HCT116 (cell line): ENCODE results near the gene NFXL1. TPM values are rescaled to one million over a fixed set of nuclear protein-coding genes. Genes with fewer than 3 reads are reported as not detected.

Experiments used
- ATAC-seq: fragments of 200-7000 bp; cut with Tn5 transposase; 2 replicates; pipeline ENCODE4 v1.9.1; 2020; ENCODE audit warnings: mild to moderate bottlenecking, moderate library complexity
- BruUV-seq: library from RNA; stranded (reverse); fragments of 400-500 nt; replicated peaks from 2 replicates; lab custom pipeline; 2021; lab: Mats Ljungman, UMichigan
- CTCF ChIA-PET: fragments of 300-600 bp; sonication (Branson Sonifier 250); formaldehyde crosslinking; loops from one replicate; lab custom pipeline; 2021; ENCODE audit warnings: antibody characterized with exemption; lab: Charles Lee
- POLR2A ChIA-PET: fragments of 300-600, 350-600 bp; sonication (Branson Sonifier 250); formaldehyde crosslinking; loops from one replicate; lab custom pipeline; 2021; ENCODE audit warnings: antibody characterized with exemption; lab: Charles Lee
- RAD21 ChIA-PET, 2 experiments: fragments of 300-600 bp; sonication (Branson Sonifier 250); formaldehyde crosslinking; loops; one replicate each; lab custom pipeline; 2023; ENCODE audit warnings: low total read pairs in 2 of 2; ENCODE audit not compliant: uncharacterized antibody in 2 of 2, unreplicated experiment in 2 of 2, low non-redundant PET in 1 of 2; lab: Charles Lee
- DNase-seq: peaks from one replicate; pipeline ENCODE4 v3.0.0-alpha.2; 2010; ENCODE audit warnings: low read depth, low spot score
- H2AFZ ChIP-seq: fragments of 200-600 bp; shearing (Covaris generic), sonication (generic); 2 replicates; pipeline ENCODE4 v1.6.1; 2017; ENCODE audit warnings: low read depth, mixed run types, mixed read lengths, antibody characterized with exemption, low read length; ENCODE audit not compliant: poor library complexity, severe bottlenecking
- H3K27ac ChIP-seq: 2 replicates; pipeline ENCODE4 v1.5.1; 2012; ENCODE audit warnings: low read depth, low read length
- H3K27me3 ChIP-seq: fragments of 200-600 bp; sonication (generic); 2 replicates; pipeline ENCODE4 v1.6.1; 2016; ENCODE audit warnings: mixed run types, low read length, mixed read lengths; ENCODE audit not compliant: insufficient read depth
- H3K36me3 ChIP-seq, 2 experiments: fragments of 200-500 bp in 1 of 2; fragments of 200-600 bp in 1 of 2; sonication (Bioruptor generic) in 1 of 2; sonication (generic) in 1 of 2; 2 replicates each; pipeline versions ENCODE4 v1.5.1 to v1.6.1; 2014 to 2016; ENCODE audit warnings: low read length in 2 of 2, inconsistent platforms in 1 of 2, mixed read lengths in 1 of 2, mixed run types in 1 of 2; ENCODE audit not compliant: insufficient read depth in 2 of 2, control insufficient read depth in 1 of 2
- H3K4me1 ChIP-seq, 2 experiments: fragments of 200-600 bp in 1 of 2; sonication (generic) in 1 of 2; 2 replicates each; pipeline versions ENCODE4 v1.5.1 to v1.6.1; 2012 to 2017; ENCODE audit warnings: low read length in 2 of 2, inconsistent platforms in 1 of 2, mild to moderate bottlenecking in 1 of 2, mixed read lengths in 1 of 2, mixed run types in 1 of 2, moderate library complexity in 1 of 2; ENCODE audit not compliant: insufficient read depth in 2 of 2, control insufficient read depth in 1 of 2
- H3K4me2 ChIP-seq: fragments of 200-600 bp; sonication (generic); 2 replicates; pipeline ENCODE4 v1.6.1; 2017; ENCODE audit warnings: mixed run types, low read length, mixed read lengths
- H3K4me3 ChIP-seq, 2 experiments: fragments of 200-600 bp in 1 of 2; sonication (generic) in 1 of 2; replicated peaks in 1 of 2; 2 replicates each; pipeline ENCODE4 v1.5.1; 2011 to 2016; ENCODE audit warnings: low read length in 2 of 2, control low read depth in 1 of 2, low read depth in 1 of 2, mild to moderate bottlenecking in 1 of 2, mixed read lengths in 1 of 2, mixed run types in 1 of 2
- H3K79me2 ChIP-seq: fragments of 200-600 bp; sonication (generic); 2 replicates; pipeline ENCODE4 v1.6.1; 2017; ENCODE audit warnings: mild to moderate bottlenecking, mixed run types, low read length, moderate library complexity, mixed read lengths; ENCODE audit not compliant: insufficient read depth
- H3K9ac ChIP-seq: fragments of 200-600 bp; sonication (generic); 2 replicates; pipeline ENCODE4 v1.6.1; 2016; ENCODE audit warnings: low read length, mixed read lengths
- H3K9me2 ChIP-seq: fragments of 200-600 bp; sonication (generic), shearing (Covaris generic); 2 replicates; pipeline ENCODE4 v1.6.1; 2017; ENCODE audit warnings: mixed run types, mild to moderate bottlenecking, moderate library complexity; ENCODE audit not compliant: insufficient read depth
- H3K9me3 ChIP-seq, 2 experiments: fragments of 200-500 bp in 1 of 2; fragments of 200-600 bp in 1 of 2; sonication (Bioruptor generic) in 1 of 2; sonication (generic) in 1 of 2; 2 replicates each; pipeline ENCODE4 v1.6.1; 2014 to 2017; ENCODE audit warnings: low read length in 2 of 2, mixed read lengths in 2 of 2, inconsistent platforms in 1 of 2, low read depth in 1 of 2, mild to moderate bottlenecking in 1 of 2, mixed run types in 1 of 2, moderate library complexity in 1 of 2; ENCODE audit not compliant: control insufficient read depth in 1 of 2, insufficient read depth in 1 of 2
- H4K20me1 ChIP-seq: fragments of 200-600 bp; sonication (generic), shearing (Covaris generic); 2 replicates; pipeline ENCODE4 v1.6.1; 2017; ENCODE audit warnings: mixed run types, mild to moderate bottlenecking, moderate library complexity; ENCODE audit not compliant: insufficient read depth
- ATF3 ChIP-seq: IDR thresholded peaks from 2 replicates; pipeline ENCODE4 v1.6.1; 2012
- ELF1 ChIP-seq: IDR thresholded peaks from 2 replicates; pipeline ENCODE4 v1.6.1; 2012; ENCODE audit warnings: low read depth, borderline replicate concordance
- FOSL1 ChIP-seq: IDR thresholded peaks from 2 replicates; pipeline ENCODE4 v1.6.1; 2012; ENCODE audit warnings: low read depth
- RAD21 ChIP-seq: IDR thresholded peaks from 2 replicates; pipeline ENCODE4 v1.6.1; 2012; ENCODE audit warnings: low read depth, mild to moderate bottlenecking
- REST ChIP-seq: IDR thresholded peaks from 2 replicates; pipeline ENCODE4 v1.6.1; 2012; ENCODE audit warnings: low read depth
- SIN3A ChIP-seq: IDR thresholded peaks from 2 replicates; pipeline ENCODE4 v1.6.1; 2012; ENCODE audit warnings: low read depth
- SP1 ChIP-seq: IDR thresholded peaks from 2 replicates; pipeline ENCODE4 v1.6.1; 2012; ENCODE audit warnings: low read depth
- SRF ChIP-seq: IDR thresholded peaks from 2 replicates; pipeline ENCODE4 v1.6.1; 2012; ENCODE audit warnings: low read depth
- YY1 ChIP-seq: IDR thresholded peaks from 2 replicates; pipeline ENCODE4 v1.6.1; 2011; ENCODE audit warnings: low read length, low read depth, moderate library complexity, mild to moderate bottlenecking; ENCODE audit not compliant: insufficient replicate concordance; ENCODE audit errors: extremely low read depth
- ZBTB33 ChIP-seq: IDR thresholded peaks from 2 replicates; pipeline ENCODE4 v1.6.1; 2011; ENCODE audit warnings: mild to moderate bottlenecking, low read length, moderate library complexity; ENCODE audit not compliant: insufficient replicate concordance; ENCODE audit errors: extremely low read depth
- intact Hi-C: fragments of 100-400 bp; cut with micrococcal nuclease; formaldehyde crosslinking; loops from 2 replicates; pipeline ENCODE4 v1.10.0; 2022
- total RNA-seq: library from RNA; stranded (reverse); gene quantifications from one replicate; pipeline ENCODE4 v1.2.1, GENCODE V29; 2021; ENCODE audit not compliant: unreplicated experiment

The NFXL1 gene
- total RNA-seq, 1 experiment from 2014 or later: 26.8 TPM

- TF ChIP-seq REST (no peak), SIN3A (no peak), ELF1 (no peak), YY1 (no peak), FOSL1 (no peak), ZBTB33 (no peak)
Measured at GRCh38 chr4:47816748-47817147, 97.6 kb downstream of the NFXL1 start (continued).

GRCh38 chr4:47814618-47815295 is 99.6 kb downstream of the NFXL1 start:
- Histone ChIP-seq H3K4me1 (no peaks in the 10 kb centered on the region), H3K79me2 (no peaks in the 10 kb centered on the region), H3K36me3 (no peaks in the 10 kb centered on the region), H4K20me1 (no peaks in the 10 kb centered on the region), H2AFZ (no peak overlapping the region), H3K4me3 (no peak overlapping the region), H3K4me2 (no peak overlapping the region), H3K9ac (no peak overlapping the region), H3K27ac (no peak overlapping the region), H3K27me3 (no peaks in the 10 kb centered on the region), H3K9me3 (no peaks in the 10 kb centered on the region), H3K9me2 (no peaks in the 10 kb centered on the region)
- ATAC-seq: no peak
- ChIA-PET RAD21 (no interaction called here), CTCF (no interaction called here), POLR2A (no interaction called here)
- intact Hi-C loops: no loop called here
- BruUV-seq: no TSS peak
- no peak for TF ChIP-seq SRF
- TF ChIP-seq RAD21: no peak
- TF ChIP-seq SP1: no peak
- TF ChIP-seq ELF1: no peak
- no peak for TF ChIP-seq ATF3
- DNase-seq: no peak
